ENCODE results near the gene FLNC.

FLNC gene

DNA sequence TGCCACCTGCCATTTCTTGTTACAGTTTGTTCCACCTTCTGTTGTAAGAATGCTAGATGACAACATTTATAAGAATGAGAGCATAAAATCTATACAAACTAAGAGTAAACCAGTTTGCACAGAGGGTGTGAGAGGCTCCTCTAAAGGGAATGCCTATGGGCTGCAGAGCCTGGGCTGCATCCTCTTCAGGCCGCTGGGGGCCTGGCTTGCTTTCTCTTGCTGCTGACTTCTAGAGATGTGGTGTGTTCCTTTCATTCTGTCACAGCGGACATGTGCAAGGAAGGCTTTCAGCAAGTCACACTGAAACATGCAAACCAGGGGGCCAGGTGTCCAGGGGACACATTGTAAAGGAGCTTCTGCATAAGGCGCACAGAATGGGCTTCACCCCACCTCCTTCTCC lies 25.4 kb downstream of the FLNC start:
- Histone ChIP-seq H3K36me3 (ENCODE audit: low read length) (no peaks in the 10 kb centered on the region), H3K9me2 (replicated peaks; ENCODE audit: insufficient read depth, low read length) (no peaks in the 10 kb centered on the region), H4K20me1 (ENCODE audit: low read depth, low read length) (no peaks in the 10 kb centered on the region), H3K27me3 (ENCODE audit: low read length) (no peaks in the 10 kb centered on the region), H3K4me2 (ENCODE audit: low read depth, low read length, poor library complexity, severe bottlenecking) (no peak overlapping the region), H3K79me2 (ENCODE audit: insufficient read depth, low read length) (no peaks in the 10 kb centered on the region), H3K4me3 (ENCODE audit: insufficient read depth, low read length, poor library complexity, severe bottlenecking) (no peak overlapping the region), H3K9me3 (ENCODE audit: insufficient read depth, low read length) (no peaks in the 10 kb centered on the region), H2AFZ (ENCODE audit: low read depth, low read length, severe bottlenecking) (no peak overlapping the region), H3K27ac (ENCODE audit: low read depth, low read length) (no peak overlapping the region), H3F3A (ENCODE audit: insufficient read depth) (no peaks in the 10 kb centered on the region), H3K9ac (ENCODE audit: low read length) (no peak overlapping the region)
- TF ChIP-seq CTCF (IDR thresholded peaks at IDR 0.05; ENCODE audit: insufficient read depth, low read length, poor library complexity, severe bottlenecking) (no peak), EZH2phosphoT487 (conservative IDR thresholded peaks at IDR 0.05; ENCODE audit: low read length) (no peak)

DNA sequence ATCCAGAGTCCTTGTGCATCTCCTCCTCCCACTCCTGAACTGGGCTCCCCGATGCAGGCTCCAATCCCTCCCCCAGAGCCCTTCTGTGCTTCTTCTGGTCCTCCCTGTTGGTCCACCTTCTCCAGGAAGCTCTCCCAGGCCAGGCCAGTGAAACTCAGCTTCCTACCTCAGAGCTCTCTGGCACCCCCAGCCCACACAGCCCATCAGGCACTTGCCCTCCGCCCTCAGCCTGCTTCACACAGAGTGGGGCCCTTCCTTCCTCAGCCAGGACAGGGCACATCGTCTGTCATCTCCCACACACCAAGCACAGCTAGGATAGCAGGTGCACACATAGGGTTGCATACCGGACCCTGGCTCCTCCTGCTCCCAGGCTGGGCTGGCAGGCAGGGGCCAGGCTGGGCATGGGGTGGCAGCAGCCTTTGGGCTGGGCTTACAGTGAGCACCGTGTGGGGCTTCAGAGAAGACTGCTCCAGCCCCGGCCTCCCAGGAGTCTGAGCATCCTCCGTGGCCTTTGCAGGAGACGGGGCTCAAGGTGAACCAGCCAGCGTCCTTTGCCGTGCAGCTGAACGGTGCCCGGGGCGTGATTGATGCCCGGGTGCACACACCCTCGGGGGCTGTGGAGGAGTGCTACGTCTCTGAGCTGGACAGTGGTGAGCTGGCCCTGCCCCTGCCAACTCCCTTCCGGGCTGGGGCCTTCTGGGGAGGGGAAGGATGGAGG lies 26.0 kb downstream of the FLNC start:
- H3K27me3 ChIP-seq (ENCODE audit: low read length): no peaks in the 10 kb centered on the region
- H3K9me3 ChIP-seq (ENCODE audit: insufficient read depth, low read length): no peaks in the 10 kb centered on the region
- no peak overlapping the region for H3K4me3 ChIP-seq (ENCODE audit: insufficient read depth, low read length, poor library complexity, severe bottlenecking)
- no peaks in the 10 kb centered on the region for H3K9me2 ChIP-seq (replicated peaks; ENCODE audit: insufficient read depth, low read length)
- no peak overlapping the region for H3K27ac ChIP-seq (ENCODE audit: low read depth, low read length)
- no peak overlapping the region for H2AFZ ChIP-seq (ENCODE audit: low read depth, low read length, severe bottlenecking)
- H3K36me3 ChIP-seq (ENCODE audit: low read length): no peaks in the 10 kb centered on the region
- H3K4me2 ChIP-seq (ENCODE audit: low read depth, low read length, poor library complexity, severe bottlenecking): no peak overlapping the region
- no peak overlapping the region for H3K9ac ChIP-seq (ENCODE audit: low read length)
- no peaks in the 10 kb centered on the region for H3F3A ChIP-seq (ENCODE audit: insufficient read depth)
- no peaks in the 10 kb centered on the region for H4K20me1 ChIP-seq (ENCODE audit: low read depth, low read length)
- H3K79me2 ChIP-seq (ENCODE audit: insufficient read depth, low read length): no peaks in the 10 kb centered on the region
- TF ChIP-seq CTCF (IDR thresholded peaks at IDR 0.05; ENCODE audit: insufficient read depth, low read length, poor library complexity, severe bottlenecking) (no peak), EZH2phosphoT487 (conservative IDR thresholded peaks at IDR 0.05; ENCODE audit: low read length) (no peak)

GRCh38 chr7:128858380-128859231 lies 28.4 kb downstream of the FLNC start:
- Histone ChIP-seq H4K20me1 (ENCODE audit: low read depth, low read length) (no peaks in the 10 kb centered on the region), H3F3A (ENCODE audit: insufficient read depth) (no peaks in the 10 kb centered on the region), H3K27ac (ENCODE audit: low read depth, low read length) (no peak overlapping the region), H3K9me2 (replicated peaks; ENCODE audit: insufficient read depth, low read length) (no peaks in the 10 kb centered on the region), H3K9me3 (ENCODE audit: insufficient read depth, low read length) (no peaks in the 10 kb centered on the region), H3K9ac (ENCODE audit: low read length) (no peak overlapping the region), H3K4me3 (ENCODE audit: insufficient read depth, low read length, poor library complexity, severe bottlenecking) (no peak overlapping the region), H3K36me3 (ENCODE audit: low read length) (no peaks in the 10 kb centered on the region), H3K27me3 (ENCODE audit: low read length) (no peaks in the 10 kb centered on the region), H2AFZ (ENCODE audit: low read depth, low read length, severe bottlenecking) (no peak overlapping the region), H3K79me2 (ENCODE audit: insufficient read depth, low read length) (peaks cover 8% of the 10 kb centered on the region), H3K4me2 (ENCODE audit: low read depth, low read length, poor library complexity, severe bottlenecking) (no peak overlapping the region)
- TF ChIP-seq CTCF (IDR thresholded peaks at IDR 0.05; ENCODE audit: insufficient read depth, low read length, poor library complexity, severe bottlenecking) (no peak), EZH2phosphoT487 (conservative IDR thresholded peaks at IDR 0.05; ENCODE audit: low read length) (no peak)

All from SU-DHL-6 (cell line).